SU-DHL-6 (cell line): ENCODE measurements around the gene DSTN.

Experiments used
- H2AFZ ChIP-seq: fragments of 200-600 bp; sonication (generic); 2 replicates; pipeline ENCODE4 v1.6.1; 2014; ENCODE audit warnings: low read depth, mild to moderate bottlenecking, moderate library complexity, mixed read lengths, antibody characterized with exemption, low read length; ENCODE audit not compliant: severe bottlenecking
- H3F3A ChIP-seq: fragments of 200-600 bp; shearing (Covaris generic); 2 replicates; pipeline ENCODE4 v1.6.0; 2016; ENCODE audit warnings: antibody characterized with exemption, mild to moderate bottlenecking; ENCODE audit not compliant: insufficient read depth
- H3K27ac ChIP-seq: fragments of 200-600 bp; sonication (generic); 2 replicates; pipeline ENCODE4 v1.5.1; 2016; ENCODE audit warnings: low read depth, mild to moderate bottlenecking, low read length, moderate library complexity, mixed read lengths
- H3K27me3 ChIP-seq: fragments of 200-600 bp; sonication (generic), shearing (Covaris generic); 2 replicates; pipeline ENCODE4 v1.6.0; 2014; ENCODE audit warnings: mild to moderate bottlenecking, low read length
- H3K36me3 ChIP-seq: fragments of 200-600 bp; sonication (generic); 2 replicates; pipeline ENCODE4 v1.6.1; 2014; ENCODE audit warnings: mild to moderate bottlenecking, low read length, mixed read lengths
- H3K4me2 ChIP-seq: fragments of 300-600, 200-600 bp; shearing (Covaris generic), sonication (generic); 2 replicates; pipeline ENCODE4 v1.6.0; 2014; ENCODE audit warnings: low read length, low read depth, mild to moderate bottlenecking; ENCODE audit not compliant: poor library complexity, severe bottlenecking
- H3K4me3 ChIP-seq: fragments of 200-600 bp; sonication (generic); 2 replicates; pipeline ENCODE4 v1.5.1; 2014; ENCODE audit warnings: antibody characterized with exemption, low read length, mild to moderate bottlenecking, mixed read lengths; ENCODE audit not compliant: insufficient read depth, poor library complexity, severe bottlenecking
- H3K79me2 ChIP-seq: fragments of 200-600 bp; sonication (generic); 2 replicates; pipeline ENCODE4 v1.6.1; 2014; ENCODE audit warnings: mild to moderate bottlenecking, low read length, moderate library complexity; ENCODE audit not compliant: insufficient read depth
- H3K9ac ChIP-seq: fragments of 200-600 bp; sonication (generic); 2 replicates; pipeline ENCODE4 v1.7.0; 2014; ENCODE audit warnings: mild to moderate bottlenecking, low read length
- H3K9me2 ChIP-seq: fragments of 200-600 bp; sonication (generic); replicated peaks from 2 replicates; pipeline ENCODE4 v1.6.1; 2014; ENCODE audit warnings: low read length; ENCODE audit not compliant: insufficient read depth
- H3K9me3 ChIP-seq: fragments of 200-600 bp; sonication (generic); 2 replicates; pipeline ENCODE4 v1.6.1; 2014; ENCODE audit warnings: low read length, mixed read lengths; ENCODE audit not compliant: insufficient read depth
- H4K20me1 ChIP-seq: fragments of 200-600 bp; sonication (generic); 2 replicates; pipeline ENCODE4 v1.6.1; 2014; ENCODE audit warnings: low read depth, mild to moderate bottlenecking, antibody characterized with exemption, low read length, moderate library complexity, mixed read lengths
- CTCF ChIP-seq: fragments of 200-600 bp; sonication (generic); IDR thresholded peaks from one replicate; pipeline ENCODE4 v1.5.1; 2017; ENCODE audit warnings: antibody characterized with exemption, mild to moderate bottlenecking, low read length, moderate library complexity; ENCODE audit not compliant: insufficient read depth, poor library complexity, severe bottlenecking
- EZH2phosphoT487 ChIP-seq: fragments of 200-600 bp; sonication (generic), shearing (Covaris generic); conservative IDR thresholded peaks from 2 replicates; pipeline ENCODE4 v1.6.1; 2018; ENCODE audit warnings: mild to moderate bottlenecking, antibody characterized with exemption, low read length, moderate library complexity, mixed read lengths

Gene DSTN

DNA sequence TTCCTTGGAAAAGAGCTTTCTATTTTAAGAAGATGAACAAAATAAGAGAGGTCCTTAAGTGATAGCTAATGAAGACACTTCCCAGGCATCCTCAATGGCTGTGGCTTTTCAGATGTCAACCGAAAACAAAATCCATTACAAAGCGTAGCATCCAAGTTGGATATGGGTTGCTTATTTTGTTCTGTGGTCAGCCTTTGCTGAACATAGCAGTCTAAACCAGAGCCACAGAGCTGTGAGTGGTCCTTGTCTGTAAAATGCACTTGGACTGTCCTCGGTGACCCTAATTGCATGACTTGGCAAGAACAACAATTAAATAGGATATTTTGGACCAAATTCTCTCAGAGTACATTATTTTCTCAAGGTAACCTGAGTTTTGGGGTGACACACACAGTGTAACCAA is 28.3 kb upstream of the DSTN start:
- Histone ChIP-seq H3K9me3 (no peaks in the 10 kb centered on the region), H3K79me2 (no peaks in the 10 kb centered on the region), H3K9ac (no peak overlapping the region), H3F3A (no peaks in the 10 kb centered on the region), H3K9me2 (no peaks in the 10 kb centered on the region), H3K4me2 (no peak overlapping the region), H3K27ac (no peak overlapping the region), H2AFZ (no peak overlapping the region), H3K27me3 (no peaks in the 10 kb centered on the region), H4K20me1 (no peaks in the 10 kb centered on the region), H3K4me3 (no peak overlapping the region), H3K36me3 (no peaks in the 10 kb centered on the region)
- TF ChIP-seq EZH2phosphoT487: no peak
- no peak for TF ChIP-seq CTCF

- Histone ChIP-seq H3K4me2 (no peak overlapping the region), H3F3A (no peaks in the 10 kb centered on the region), H3K9me2 (no peaks in the 10 kb centered on the region), H4K20me1 (no peaks in the 10 kb centered on the region), H3K79me2 (no peaks in the 10 kb centered on the region), H3K9ac (no peak overlapping the region), H3K9me3 (no peaks in the 10 kb centered on the region), H2AFZ (no peak overlapping the region), H3K27me3 (no peaks in the 10 kb centered on the region), H3K36me3 (no peaks in the 10 kb centered on the region), H3K27ac (no peak overlapping the region), H3K4me3 (no peak overlapping the region)
- no peak for TF ChIP-seq CTCF
- TF ChIP-seq EZH2phosphoT487: no peak
Measured at GRCh38 chr20:17541996-17542395, 27.9 kb upstream of the DSTN start.

DNA sequence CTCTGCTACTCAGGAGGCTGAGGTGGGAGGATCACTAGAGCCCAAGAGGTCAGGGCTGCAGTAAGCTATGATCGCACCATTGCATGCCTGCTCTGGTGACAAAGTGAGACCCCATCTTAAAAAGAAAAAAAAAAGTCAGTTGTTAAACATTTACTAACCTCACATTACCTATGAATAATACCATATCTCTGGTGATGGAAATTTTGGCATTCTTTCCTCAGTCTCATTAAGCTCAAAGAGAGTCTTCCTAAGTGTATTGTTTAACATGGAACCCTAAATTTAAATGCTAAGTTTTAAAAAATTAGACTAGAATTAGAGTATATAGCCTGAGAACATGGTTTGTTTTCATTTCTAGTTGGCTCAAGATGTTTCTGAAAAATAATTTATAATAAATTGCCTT is 27.4 kb upstream of the DSTN start:
- H3K9ac ChIP-seq: no peak overlapping the region
- H3K4me2 ChIP-seq: no peak overlapping the region
- TF ChIP-seq EZH2phosphoT487 (no peak), CTCF (no peak)
- H3K27me3 ChIP-seq: no peaks in the 10 kb centered on the region
- H3K4me3 ChIP-seq: no peak overlapping the region
- no peaks in the 10 kb centered on the region for H4K20me1 ChIP-seq
- no peaks in the 10 kb centered on the region for H3K9me3 ChIP-seq
- H3K36me3 ChIP-seq: no peaks in the 10 kb centered on the region
- no peaks in the 10 kb centered on the region for H3K79me2 ChIP-seq
- H3K9me2 ChIP-seq: no peaks in the 10 kb centered on the region
- no peak overlapping the region for H3K27ac ChIP-seq
- no peak overlapping the region for H2AFZ ChIP-seq
- H3F3A ChIP-seq: no peaks in the 10 kb centered on the region
